Mucosa of descending colon (tissue), 3 donors: Measurements from ENCODE around the gene CERS6. TPM values are rescaled to one million over a fixed set of nuclear protein-coding genes. Genes with fewer than 3 reads are reported as not detected.

Experiments
- ATAC-seq: fragments of 200-7000 bp; cut with Tn5 transposase; one replicate; pipeline ENCODE4 v1.9.1; 2020; ENCODE audit warnings: mild to moderate bottlenecking, moderate library complexity
- DNase-seq, 3 donors: peaks; one replicate each; pipeline ENCODE4 v3.0.0-alpha.2; 2020
- H3K36me3 ChIP-seq: fragments of 200-600 bp; one replicate; pipeline ENCODE4 v1.8.0; 2021; ENCODE audit warnings: low read depth, mild to moderate bottlenecking
- H3K4me1 ChIP-seq: fragments of 200-600 bp; one replicate; pipeline ENCODE4 v1.8.0; 2021; ENCODE audit warnings: low read depth, mild to moderate bottlenecking
- H3K4me3 ChIP-seq: fragments of 200-600 bp; one replicate; pipeline ENCODE4 v1.8.0; 2021; ENCODE audit warnings: mild to moderate bottlenecking
- H3K9me3 ChIP-seq: fragments of 200-600 bp; one replicate; pipeline ENCODE4 v1.8.0; 2021; ENCODE audit warnings: mild to moderate bottlenecking
- intact Hi-C, 2 donors: fragments of 100-400 bp; cut with DNase I in 1 of 2; cut with micrococcal nuclease in 1 of 2; formaldehyde crosslinking; loops; one replicate each; pipeline versions ENCODE4 v1.11.0 to v1.11.1; 2022; cut with DNase I, micrococcal nuclease
- total RNA-seq, 3 donors: library from RNA; stranded (reverse); fragmentation: NEBNext Ultra II Directional in 2 of 3; extraction: Animal tissue kit (Norgen Biotek cat#: 25700) in 2 of 3; gene quantifications; one replicate each; pipeline versions ENCODE4 v1.2.1 to v1.2.4, GENCODE V29; 2021 to 2023
- TF ChIP-seq, protein P1 (sequence below): fragments of 200-600 bp; IDR thresholded peaks from one replicate; pipeline ENCODE4 v1.8.0; 2022; ENCODE audit warnings: antibody characterized with exemption, mild to moderate bottlenecking
- donor health status: DM: no; HTN: no; CAD: no; lungs with moderate emphysema.
- donor health status: DM: no; HTN: no; CAD: no.
- donor health status: DM: no; HTN: yes; CAD: no.

The CERS6 gene
- total RNA-seq, 3 donors from 2014 or later: 27.4 to 67.2 (median 65.0) TPM

DNA sequence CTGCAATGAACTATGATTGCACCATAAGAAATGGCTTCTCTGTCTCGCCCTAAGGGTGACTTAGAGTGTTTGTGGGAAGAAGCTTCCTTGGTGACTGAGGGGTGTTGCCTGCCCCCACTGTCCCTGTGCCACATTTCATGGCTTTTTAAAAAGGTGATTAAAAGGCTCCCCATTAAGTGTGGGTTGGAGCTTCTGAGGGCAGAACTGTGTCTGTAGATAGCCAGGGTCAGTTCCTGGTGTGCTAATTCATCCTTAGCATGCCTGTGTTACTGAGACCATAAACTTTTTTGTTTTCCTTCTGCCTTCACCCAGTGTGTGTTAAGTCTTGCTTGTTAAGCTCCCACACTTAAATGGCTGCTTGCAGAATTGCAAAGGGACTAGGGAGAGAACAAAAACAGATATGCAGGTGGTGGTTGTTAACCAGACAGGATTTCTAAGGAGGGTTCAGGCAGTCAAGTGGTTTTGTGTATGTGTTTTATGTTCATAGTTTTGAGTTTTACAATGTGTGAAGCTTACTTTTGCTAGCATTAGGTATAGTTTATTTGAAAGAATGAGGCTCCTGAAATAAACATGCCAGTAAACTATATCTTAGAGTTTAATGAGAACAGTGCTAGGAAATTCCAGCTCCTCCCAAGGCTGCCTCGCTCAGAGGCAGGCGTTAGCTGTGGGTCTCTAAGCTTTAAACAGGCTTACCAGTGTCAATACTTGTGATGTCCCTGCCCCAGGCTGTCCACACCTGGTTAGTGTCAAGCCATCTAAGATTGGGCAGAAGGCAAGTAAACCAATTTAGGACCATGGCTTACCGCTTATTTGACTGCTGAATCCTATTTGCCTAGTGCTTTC is 14.5 kb downstream of the CERS6 start:
- peaks cover 37% of the 10 kb centered on the region for H3K4me1 ChIP-seq
- H3K4me3 ChIP-seq: no peak overlapping the region
- no peaks in the 10 kb centered on the region for H3K9me3 ChIP-seq
- H3K36me3 ChIP-seq: no peaks in the 10 kb centered on the region
- intact Hi-C loops: no loop called here
- ATAC-seq: peak; percentile 78
- TF ChIP-seq, protein P1, sequence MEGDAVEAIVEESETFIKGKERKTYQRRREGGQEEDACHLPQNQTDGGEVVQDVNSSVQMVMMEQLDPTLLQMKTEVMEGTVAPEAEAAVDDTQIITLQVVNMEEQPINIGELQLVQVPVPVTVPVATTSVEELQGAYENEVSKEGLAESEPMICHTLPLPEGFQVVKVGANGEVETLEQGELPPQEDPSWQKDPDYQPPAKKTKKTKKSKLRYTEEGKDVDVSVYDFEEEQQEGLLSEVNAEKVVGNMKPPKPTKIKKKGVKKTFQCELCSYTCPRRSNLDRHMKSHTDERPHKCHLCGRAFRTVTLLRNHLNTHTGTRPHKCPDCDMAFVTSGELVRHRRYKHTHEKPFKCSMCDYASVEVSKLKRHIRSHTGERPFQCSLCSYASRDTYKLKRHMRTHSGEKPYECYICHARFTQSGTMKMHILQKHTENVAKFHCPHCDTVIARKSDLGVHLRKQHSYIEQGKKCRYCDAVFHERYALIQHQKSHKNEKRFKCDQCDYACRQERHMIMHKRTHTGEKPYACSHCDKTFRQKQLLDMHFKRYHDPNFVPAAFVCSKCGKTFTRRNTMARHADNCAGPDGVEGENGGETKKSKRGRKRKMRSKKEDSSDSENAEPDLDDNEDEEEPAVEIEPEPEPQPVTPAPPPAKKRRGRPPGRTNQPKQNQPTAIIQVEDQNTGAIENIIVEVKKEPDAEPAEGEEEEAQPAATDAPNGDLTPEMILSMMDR: no peak
- no peak for DNase-seq

DNA sequence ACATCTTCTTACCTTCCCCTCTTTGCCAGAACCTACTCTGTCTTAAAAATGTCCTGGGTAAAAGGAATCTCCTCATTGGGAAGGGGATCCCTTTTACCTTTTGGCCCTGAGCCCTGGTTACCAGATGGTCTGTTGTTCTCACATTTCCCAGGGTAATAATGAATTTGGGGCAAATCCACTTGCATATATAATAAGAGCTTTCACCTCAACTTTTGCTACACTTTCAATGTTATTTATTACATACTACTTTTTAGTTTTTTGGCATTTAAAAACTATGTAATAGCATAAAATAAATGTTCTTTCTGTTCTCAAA is 15.0 kb downstream of the CERS6 start:
- Histone ChIP-seq H3K4me1 (peaks cover 41% of the 10 kb centered on the region), H3K9me3 (no peaks in the 10 kb centered on the region)

DNA sequence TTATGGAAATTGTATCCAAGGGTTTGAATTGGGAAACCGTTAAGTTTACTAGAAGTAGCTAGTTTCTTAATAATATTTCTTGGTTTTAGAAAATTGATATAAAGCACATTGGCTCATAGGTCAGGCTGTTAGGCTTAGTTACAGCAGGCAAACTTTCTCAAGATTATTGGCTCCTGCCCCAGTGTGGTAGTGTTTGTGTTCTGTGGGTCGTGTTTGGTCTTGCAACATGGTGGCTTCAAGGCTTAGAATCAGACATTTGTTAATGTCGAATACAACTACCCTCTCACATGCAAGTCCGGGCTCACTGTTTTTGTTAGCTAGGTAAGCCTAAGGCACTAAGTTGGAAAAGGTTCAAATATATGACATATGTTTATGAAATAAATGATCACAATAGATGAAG is 19.6 kb downstream of the CERS6 start:
- ATAC-seq: no peak
- Histone ChIP-seq H3K9me3 (no peaks in the 10 kb centered on the region), H3K36me3 (no peaks in the 10 kb centered on the region), H3K4me1 (peaks cover 19% of the 10 kb centered on the region), H3K4me3 (no peak overlapping the region)
- TF ChIP-seq, protein P1: no peak
- intact Hi-C loops: no loop called here
- no peak for DNase-seq

More for the DNA sequence above, 15.0 kb downstream of the CERS6 start:
- TF ChIP-seq, protein P1: no peak
- Histone ChIP-seq H3K4me3 (no peak overlapping the region), H3K36me3 (no peaks in the 10 kb centered on the region)
- ATAC-seq (no peak), DNase-seq (no peak)
- intact Hi-C loops: no loop called here

DNA sequence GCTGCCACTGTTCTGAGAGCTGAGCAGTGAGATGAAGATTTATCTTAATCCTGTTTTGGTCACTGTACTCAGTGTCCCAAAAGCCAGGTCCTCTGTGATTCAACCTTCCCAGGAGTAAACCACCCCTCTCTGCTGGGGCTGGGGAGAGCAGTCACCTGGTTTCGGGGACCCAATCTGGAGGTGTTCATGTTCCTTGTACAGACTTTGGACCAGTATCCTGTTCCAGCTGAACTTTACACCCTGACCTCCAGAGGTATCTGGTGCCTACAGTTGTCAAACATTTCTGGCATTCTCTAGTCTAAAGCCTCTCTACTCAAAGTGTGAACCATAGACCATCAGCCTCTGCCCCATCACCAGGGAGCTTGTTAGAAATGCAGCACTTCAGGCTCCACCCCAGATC is 22.1 kb downstream of the CERS6 start:
- peaks cover 24% of the 10 kb centered on the region for H3K4me1 ChIP-seq
- H3K36me3 ChIP-seq: no peaks in the 10 kb centered on the region
- DNase-seq: no peak
- H3K9me3 ChIP-seq: no peaks in the 10 kb centered on the region
- peak; percentile 27 for ATAC-seq
- H3K4me3 ChIP-seq: no peak overlapping the region
- TF ChIP-seq, protein P1: no peak
- intact Hi-C loops: no loop called here

DNA sequence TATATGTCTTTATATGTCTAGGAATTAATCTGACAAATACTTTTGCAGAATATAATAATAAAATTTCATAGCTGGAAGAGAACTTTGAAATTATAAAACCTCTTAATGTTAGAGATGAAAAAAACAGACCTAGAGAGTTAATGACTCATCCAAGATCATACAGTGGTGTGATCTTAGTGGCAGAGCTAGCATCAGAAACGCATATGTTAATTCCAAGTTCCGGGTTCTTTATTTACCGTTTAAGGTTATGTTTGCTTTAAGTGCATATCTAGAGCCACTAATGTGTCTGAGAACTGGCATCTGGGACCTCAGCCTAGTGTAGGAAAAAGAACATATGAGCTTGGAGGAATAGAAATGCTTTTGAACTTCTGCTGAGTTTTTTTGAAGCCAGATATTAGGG is 24.3 kb downstream of the CERS6 start:
- TF ChIP-seq, protein P1: no peak
- no peaks in the 10 kb centered on the region for H3K36me3 ChIP-seq
- DNase-seq: no peak
- no peaks in the 10 kb centered on the region for H3K9me3 ChIP-seq
- peak; percentile 94 for ATAC-seq
- no peak overlapping the region for H3K4me3 ChIP-seq
- peaks cover 17% of the 10 kb centered on the region for H3K4me1 ChIP-seq
- intact Hi-C loops: no loop called here
